NOMO-1 (cell line): ENCODE data around the gene BTBD9.
"Not testable (repeated sequence)": the region's sequence is repeated elsewhere in the genome, so short reads cannot be mapped to it uniquely, and the experiment has no call there.

Experiments
- DNase-seq, 2 experiments: peaks; one replicate each; lab custom pipeline; 2025; ENCODE audit not compliant: unreplicated experiment in 2 of 2; lab: John Stamatoyannopoulos, UW

Gene BTBD9

DNA sequence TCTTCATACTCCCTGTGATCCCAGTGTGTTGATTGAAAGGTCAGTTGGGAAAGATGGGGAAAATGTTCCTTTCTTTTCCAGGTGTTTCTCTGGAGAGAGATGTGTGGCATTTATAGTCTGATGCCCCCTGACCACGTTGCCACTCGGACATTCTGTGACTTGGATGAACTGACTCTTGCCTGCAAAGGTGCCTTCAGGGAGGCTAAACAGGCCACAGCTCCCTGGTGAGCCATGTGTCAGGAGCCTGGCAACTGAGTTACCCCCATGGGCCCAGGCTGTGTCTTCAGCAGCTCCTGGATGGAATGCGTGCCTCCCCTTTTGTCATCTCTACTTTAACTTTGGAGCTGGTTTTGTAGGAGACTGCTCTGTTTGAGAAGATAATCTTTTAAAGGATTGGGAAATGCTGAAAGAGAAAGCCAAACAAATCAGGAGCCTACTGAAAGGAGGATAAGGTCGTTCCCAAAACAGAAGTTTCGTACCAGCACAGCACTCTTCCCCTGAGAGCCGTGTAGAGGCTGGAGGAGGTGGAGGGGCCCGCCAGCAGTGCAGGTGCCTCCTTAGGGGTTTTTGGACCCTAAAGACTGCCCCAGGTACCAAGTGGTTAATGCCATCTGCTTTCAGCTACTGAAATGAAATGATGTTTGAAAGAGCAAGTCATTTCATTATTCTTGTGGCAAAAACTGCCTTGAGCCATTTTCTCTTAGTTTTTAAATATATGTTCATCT lies 497.4 kb downstream of the BTBD9 start:
- no peak for DNase-seq

DNA sequence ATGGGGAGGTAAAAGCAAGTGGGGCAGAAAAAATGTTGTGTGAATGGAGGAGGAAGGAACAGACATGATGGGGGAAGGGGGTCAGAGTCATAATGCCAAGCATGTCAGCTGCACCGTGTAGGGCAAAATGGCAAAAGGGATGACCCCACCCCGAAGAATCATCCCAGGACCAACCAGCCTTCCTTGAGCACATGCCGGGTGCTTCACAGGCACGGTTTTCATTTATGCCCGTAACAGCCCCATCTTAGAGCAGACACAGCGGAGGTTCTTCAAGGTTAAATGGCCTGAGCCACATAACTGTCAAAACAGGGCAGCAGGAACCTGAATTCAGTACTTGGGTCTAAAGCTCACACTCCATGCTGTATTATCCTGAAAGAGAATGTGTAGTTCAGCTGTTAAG lies 498.0 kb downstream of the BTBD9 start:
- no peak for DNase-seq

DNA sequence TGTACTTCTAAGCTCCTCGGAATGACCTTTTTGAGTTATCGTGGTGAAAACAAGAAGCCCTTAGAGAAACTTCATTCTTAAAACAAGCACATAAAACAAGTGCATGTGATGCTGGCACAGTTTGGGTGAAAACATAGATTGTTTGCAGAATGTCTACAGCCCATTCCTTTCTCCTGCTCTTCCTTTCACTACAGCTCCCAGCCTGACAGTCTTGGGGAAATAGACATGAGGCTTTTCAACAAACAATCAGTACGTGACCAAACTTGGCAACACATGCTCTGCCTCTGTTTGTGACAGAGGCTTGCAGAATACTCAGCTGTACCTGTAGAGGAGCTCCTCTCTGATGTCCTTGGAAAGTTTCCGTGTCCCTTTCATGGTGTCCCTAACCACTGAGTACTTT lies 498.6 kb downstream of the BTBD9 start:
- no peak for DNase-seq

DNA sequence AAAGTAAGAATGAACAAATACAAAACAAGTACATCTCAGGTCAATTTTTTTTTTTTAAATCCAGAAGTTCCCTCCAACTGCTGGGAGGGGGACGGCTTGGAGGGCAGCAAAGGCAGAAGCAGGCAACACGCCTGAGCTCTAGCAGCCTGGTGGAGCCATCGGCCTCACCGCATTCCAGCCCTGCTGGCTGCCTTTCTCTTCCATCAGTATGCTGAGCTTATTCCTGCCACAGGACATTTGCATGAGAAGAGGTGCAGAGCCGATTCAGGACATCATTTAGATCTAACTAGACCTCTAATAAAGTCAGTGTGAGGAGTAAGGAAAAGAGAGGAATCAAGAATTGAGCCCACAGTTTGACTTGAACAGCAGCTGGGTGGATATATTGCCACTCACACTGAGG lies 501.4 kb downstream of the BTBD9 start:
- DNase-seq, result no peak

DNA sequence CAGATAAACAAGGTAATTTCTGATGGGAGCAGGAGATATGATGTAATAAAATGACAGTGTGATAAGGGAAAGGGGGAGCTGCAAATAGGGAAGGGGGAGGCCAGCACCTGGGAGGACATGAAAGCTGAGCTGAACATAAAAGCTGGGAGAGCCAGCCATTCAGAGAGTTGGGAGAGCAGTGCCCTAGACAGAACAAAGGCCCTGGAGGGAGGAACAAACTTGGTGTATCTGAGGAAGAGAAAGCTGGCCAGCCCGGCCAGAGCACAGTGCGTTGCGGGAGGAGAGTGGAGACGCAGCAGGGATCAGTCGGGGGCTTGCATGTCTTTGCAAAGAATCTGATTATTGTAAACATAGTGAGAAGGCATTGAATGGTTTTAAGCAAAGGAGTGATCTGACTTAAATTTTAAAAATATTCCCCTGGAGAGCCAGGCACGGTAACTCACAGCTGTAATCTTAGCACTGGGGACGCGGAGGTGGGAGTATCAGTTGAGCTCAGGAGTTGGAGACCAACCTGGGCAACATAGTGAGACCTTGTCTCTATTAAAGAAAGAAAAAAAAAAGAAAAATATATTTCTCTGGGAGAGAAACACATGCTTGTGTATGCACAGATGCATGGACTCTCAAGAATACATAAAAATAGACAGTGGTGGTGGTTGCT lies 502.0 kb downstream of the BTBD9 start:
- no peak for DNase-seq

DNA sequence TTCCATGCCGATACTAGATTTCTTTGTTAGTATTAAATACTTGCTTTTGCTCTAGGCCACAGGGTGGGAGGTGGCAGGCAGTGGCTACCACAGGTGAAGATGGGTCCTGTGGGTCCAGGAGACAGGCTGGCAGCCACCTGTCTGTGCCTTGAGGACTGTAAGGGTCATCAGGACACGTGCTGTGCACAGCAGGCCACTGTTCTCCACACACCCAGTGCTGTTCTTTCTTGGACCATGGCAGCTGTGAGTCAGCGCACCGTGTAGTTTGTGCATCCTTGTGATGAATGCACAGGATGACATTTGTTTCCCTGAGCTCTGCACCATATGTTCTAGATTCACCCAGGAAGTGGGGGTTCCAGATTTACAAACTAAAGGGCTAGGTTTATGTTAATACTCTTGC lies 503.2 kb downstream of the BTBD9 start:
- no peak for DNase-seq

DNA sequence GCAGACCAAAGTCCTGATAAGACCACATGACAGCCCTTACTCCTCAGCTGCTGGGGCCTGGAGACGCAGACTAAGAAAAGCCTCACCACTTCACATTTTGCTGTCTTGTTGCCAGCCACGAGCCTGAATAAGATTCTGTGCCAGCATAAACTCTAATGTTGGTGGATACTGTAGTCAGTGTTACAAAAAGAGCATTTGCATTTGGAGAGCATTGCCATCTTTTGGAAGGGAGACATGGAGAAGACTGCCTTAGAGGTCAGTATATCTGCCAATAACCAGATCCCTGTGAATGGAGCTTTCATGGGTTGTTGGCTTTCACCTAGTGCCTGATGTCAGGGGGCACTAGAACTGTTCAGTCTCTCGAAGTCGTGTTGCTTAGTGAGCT lies 505.0 kb downstream of the BTBD9 start:
- no peak for DNase-seq

DNA sequence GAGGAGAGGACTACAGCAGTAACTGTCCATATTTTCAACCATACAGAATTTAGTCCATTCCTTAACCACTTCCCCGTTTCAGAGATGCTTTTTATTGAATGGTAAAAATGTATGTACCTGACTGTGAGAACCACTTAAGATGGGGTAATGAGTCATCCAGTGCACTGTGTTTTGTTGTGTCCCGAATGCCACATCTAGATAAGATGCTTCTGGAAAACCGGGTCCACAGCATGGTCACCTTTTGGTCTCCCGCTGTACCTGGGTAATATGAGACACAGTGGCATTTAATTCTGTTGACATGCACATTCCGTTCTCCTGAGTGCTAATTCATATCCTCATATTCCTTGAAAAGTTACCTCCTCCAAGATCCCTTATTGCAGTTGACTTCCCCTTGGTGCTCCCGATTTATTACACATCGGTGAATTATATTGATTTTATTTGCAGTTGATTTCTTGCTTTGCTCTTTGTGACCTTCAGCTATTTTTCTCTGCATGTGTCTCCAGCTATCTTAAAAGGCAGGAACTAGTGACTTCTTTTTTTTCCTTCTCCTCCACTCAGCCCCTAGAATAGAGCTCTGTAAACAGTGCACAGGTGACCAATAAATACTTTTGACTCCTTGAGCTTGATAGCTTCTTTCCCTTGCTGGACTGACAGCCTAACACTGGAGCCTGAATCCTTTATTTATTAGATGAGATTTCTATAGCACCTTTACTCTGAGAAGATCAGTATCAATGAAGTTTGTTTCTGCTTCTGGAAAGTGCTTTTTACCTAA lies 505.6 kb downstream of the BTBD9 start:
- no peak for DNase-seq

DNA sequence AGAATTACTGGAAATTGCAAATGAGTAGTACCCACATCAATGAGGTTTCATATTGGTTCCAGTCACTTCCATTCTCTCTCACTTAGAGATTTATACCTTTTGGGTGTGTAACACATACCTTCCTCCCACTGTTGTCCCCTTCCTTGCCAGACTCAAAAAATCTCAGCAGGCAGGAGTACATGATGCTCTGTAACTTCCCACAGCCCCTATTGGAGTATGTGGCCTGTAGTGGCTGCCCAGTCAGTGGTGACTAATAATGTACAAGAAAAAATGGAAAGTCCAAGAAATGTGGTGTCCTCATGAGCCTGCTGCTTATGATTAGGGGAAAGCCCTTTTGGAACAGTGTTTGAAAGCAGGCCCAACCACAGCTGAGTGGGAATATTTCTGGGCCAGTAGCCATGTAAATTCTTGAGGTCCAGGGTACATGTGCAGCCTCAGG lies 508.2 kb downstream of the BTBD9 start:
- no peak for DNase-seq

DNA sequence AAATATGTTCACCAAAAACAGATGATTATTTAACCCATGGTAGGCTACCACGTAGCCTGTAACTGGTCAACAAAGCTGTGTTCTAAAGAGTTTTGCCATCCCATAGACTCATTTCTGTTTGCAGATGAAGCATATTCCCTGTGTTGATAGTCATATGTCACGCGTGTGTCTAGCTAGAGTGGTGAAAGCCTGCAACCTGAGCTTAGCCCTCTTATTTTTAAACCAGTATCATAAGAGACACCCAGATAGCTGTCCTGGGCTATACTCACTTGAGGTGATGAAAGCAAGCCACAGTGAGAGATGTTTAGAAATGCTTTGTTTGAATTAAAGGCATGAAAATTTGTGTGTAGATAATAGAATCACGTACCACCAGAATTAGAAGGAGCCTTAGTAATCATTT lies 512.4 kb downstream of the BTBD9 start:
- no peak for DNase-seq

DNA sequence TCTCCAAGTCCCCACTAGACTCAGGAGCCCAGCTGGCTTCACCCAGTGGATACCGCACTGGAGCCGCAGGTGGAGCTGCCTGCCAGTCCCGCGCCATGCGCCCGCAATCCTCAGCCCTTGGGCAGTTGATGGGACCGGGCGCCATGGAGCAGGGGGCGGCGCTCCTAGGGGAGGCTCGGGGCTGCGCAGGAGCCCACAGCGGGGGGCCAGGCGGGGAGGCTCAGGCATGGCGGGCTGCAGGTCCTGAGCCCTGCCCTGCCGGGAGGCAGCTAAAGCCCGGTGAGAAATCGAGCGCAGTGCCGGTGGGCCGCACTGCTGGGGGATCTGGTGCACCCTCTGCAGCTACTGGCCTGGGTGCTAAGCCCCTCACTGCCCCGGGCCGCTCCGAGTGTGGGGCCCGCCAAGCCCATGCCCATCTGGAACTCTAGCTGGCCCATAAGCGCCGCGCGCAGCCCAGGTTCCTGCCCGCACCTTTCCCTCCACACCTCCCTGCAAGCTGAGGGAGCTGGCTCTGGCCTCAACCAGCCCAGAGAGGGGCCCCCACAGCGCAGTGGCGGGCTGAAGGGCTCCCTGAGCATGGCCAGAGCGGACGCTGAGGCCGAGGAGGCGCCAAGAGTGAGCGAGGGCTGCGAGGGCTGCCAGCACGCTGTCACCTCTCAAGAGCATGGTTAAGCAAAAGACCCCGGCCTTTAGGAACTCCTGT lies 515.4 kb downstream of the BTBD9 start:
- not testable (repeated sequence) for DNase-seq

DNA sequence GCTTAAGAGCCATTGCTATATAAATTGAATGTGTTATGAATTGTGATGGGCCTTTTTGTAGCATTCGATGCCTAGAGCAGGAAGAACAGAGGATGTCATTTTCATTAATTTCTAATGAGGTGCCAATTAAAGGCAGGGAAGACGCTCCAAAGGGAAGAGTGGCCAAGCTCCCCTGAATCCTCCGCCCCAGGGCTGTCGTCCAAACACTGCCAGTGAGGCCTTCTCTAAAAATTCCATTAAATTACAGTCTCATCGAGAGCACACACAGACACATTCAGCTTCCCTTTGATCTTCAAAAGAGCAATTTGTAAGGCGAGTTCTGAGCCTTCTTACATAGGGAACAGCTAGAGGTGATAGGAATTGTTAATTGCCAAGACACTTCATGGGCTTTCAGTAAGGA lies 520.2 kb downstream of the BTBD9 start:
- DNase-seq, result no peak

DNA sequence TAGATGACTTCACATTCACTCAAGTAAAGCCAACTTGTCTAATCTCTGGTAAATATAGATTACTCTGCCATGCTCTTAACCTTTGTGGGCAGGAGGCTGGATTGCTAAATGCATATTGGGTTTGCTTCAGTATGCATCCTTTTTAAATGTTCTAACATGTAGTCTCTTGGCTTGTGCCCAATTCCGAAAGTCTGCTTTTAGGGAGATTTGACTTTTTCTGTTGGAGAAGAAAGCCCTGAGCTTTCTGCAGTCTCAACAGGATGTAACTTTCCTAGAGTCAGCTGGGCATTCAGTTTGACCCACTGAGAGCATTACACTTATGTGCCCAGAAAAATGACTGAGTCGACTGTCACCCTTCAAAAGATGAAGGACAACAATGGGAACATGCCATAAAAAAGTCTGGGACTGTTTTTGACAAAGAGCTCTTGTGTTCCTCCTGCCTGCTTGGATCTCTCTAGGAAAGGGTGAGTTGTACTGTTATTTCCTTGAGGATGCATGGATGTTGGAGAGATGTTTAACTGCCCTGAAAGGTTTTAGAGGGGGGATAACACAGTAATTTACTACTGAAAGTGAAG lies 520.9 kb downstream of the BTBD9 start:
- no peak for DNase-seq
